ENCODE measurements around the gene RPS6KL1.

Gene RPS6KL1

GRCh38 chr14:74955229-74956026, 32.4 kb upstream of the RPS6KL1 start, which contains the start of gene PGF:
Gene PGF, minus strand, starts transcription at chr14:74955597. Its CDS starts 355 bp downstream, at chr14:74955242.
- TF ChIP-seq ZNF274 (IDR thresholded peaks at IDR 0.05; ENCODE audit: low read depth, low read length): no peak
- peak within 1 kb of the TSS; percentile 36; the same call in 1 of the 2 replicates for H3K4me3 ChIP-seq (ENCODE audit: low read length)

GRCh38 chr14:74954947-74955228, 31.8 kb upstream of the RPS6KL1 start:
- no peak for TF ChIP-seq ZNF274 (IDR thresholded peaks at IDR 0.05; ENCODE audit: low read depth, low read length)
- H3K4me3 ChIP-seq (ENCODE audit: low read length): peak overlapping the region; percentile 36; the same call in 1 of the 2 replicates

GRCh38 chr14:74954232-74954946, 31.3 kb upstream of the RPS6KL1 start:
- no peak overlapping the region for H3K4me3 ChIP-seq (ENCODE audit: low read length)
- no peak for TF ChIP-seq ZNF274 (IDR thresholded peaks at IDR 0.05; ENCODE audit: low read depth, low read length)

GRCh38 chr14:74953686-74954085, 30.6 kb upstream of the RPS6KL1 start:
- H3K4me3 ChIP-seq (ENCODE audit: low read length): no peak overlapping the region
- TF ChIP-seq ZNF274 (IDR thresholded peaks at IDR 0.05; ENCODE audit: low read depth, low read length): no peak

- H3K4me3 ChIP-seq (ENCODE audit: low read length): no peak overlapping the region
- TF ChIP-seq ZNF274 (IDR thresholded peaks at IDR 0.05; ENCODE audit: low read depth, low read length): no peak
Measured at GRCh38 chr14:74952697-74953484, 29.8 kb upstream of the RPS6KL1 start.

DNA sequence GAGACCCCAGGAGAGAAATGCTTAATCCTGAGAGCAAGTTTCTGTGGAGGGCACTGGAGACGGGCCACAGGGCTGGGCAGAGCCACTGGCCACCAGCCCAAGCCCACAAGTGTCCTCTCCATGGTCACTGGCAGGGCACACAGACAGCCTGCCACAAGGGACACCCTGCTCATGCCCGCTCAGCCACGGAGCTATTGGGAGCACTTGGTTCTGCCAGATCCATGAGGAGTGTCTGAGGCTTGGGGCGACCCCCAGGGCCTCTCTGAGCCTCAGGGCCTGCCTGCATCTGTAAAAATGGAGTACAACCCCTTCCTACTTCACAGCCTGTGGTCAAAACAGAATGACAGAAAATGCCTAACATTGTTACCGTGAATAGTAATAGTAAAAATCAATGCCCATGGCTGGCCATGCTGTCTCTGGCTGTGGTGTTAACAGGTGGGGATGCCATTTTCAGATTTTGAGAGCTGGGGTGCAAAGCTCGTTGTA, 29.2 kb upstream of the RPS6KL1 start:
- TF ChIP-seq ZNF274 (IDR thresholded peaks at IDR 0.05; ENCODE audit: low read depth, low read length): no peak
- H3K4me3 ChIP-seq (ENCODE audit: low read length): no peak overlapping the region

DNA sequence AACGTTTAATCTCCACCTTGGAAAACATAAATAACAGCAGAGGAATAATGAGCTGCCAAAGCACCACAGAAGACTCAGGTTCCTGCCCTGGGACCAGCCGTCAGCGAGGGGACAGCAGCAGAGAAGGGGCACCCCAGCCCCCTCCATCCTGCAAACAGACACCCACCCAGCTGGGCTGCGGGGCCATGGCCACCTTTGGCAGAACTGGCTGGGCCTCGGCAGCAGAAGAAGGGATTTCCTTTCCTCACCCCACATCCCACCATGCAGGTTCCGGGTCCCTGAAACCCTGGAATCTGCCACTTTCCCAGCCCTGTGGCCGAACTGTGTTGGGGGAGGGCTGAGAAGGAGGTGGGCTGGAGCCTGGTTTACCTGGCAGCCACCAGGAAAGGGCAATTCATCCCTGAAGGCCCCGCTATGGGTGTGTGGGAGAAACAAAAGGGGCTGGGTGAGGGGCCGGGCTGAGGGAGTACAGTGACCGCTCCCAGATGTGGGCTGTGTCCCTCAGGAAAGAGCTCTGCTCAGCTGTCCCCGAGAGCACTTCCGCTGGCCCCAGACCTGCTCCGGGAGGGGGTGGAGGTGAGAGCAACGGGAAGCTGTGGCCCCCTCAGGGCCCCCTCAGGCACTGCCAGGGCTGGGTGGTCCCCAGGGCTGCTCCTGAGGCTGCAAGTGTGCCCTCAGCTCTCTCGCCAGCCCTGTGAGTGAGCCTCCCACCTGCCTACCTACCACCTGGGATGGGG, 28.6 kb upstream of the RPS6KL1 start:
- no peak overlapping the region for H3K4me3 ChIP-seq (ENCODE audit: low read length)
- no peak for TF ChIP-seq ZNF274 (IDR thresholded peaks at IDR 0.05; ENCODE audit: low read depth, low read length)

DNA sequence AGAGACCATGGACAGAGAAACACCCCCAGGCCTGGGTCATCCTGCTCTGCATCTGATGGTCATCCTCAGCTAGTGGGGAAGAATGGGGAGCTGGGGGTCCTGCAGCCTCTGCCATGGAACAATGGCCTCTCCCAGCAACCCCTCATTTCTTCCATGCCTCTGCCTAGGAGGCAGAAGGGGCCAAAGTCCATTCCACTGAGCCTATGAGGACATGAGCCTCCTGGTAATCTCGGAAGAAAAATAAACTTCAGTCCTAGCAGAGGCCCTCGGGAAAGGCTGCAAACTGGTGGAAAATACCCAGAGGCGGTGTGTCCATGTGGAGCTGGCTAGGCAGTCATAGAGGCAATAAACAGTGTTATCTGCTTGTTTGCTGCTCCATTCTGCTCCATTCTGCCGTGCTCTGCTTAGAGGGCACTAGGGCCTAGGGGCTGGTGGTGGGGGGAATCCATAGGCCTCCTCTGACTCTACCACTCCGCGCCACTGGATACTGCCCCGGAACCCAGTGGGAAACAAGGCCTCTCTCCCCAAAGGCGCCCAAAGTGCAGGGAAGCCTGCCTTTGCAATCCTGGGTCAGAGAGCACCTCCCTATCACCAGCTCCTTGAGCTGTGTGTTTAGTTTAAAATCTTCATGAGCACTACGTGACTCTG, 27.9 kb upstream of the RPS6KL1 start:
- no peak overlapping the region for H3K4me3 ChIP-seq (ENCODE audit: low read length)
- no peak for TF ChIP-seq ZNF274 (IDR thresholded peaks at IDR 0.05; ENCODE audit: low read depth, low read length)

- TF ChIP-seq ZNF274 (IDR thresholded peaks at IDR 0.05; ENCODE audit: low read depth, low read length): no peak
- H3K4me3 ChIP-seq (ENCODE audit: low read length): no peak overlapping the region
Measured at GRCh38 chr14:74949859-74950573, 27.0 kb upstream of the RPS6KL1 start.

DNA sequence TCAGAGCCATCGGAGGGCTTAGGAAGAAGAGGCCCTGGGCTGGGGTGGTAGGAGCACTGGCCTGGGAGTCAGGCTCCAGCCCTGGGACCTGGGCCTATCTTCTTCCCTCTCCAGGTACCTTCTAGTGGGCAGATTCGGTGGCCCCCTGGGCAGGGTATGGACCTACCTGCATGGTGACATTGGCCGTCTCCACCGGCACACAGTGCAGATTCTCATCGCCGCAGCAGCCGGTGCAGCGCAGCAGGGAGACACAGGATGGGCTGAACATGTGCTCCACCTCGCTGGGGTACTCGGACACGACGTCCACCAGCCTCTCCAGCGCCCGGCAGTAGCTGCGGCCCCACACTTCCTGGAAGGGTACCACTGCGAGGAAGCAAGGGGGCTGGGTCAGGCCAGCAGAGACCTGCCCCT, 26.1 kb upstream of the RPS6KL1 start:
- no peak overlapping the region for H3K4me3 ChIP-seq (ENCODE audit: low read length)
- no peak for TF ChIP-seq ZNF274 (IDR thresholded peaks at IDR 0.05; ENCODE audit: low read depth, low read length)

- no peak overlapping the region for H3K4me3 ChIP-seq (ENCODE audit: low read length)
- TF ChIP-seq ZNF274 (IDR thresholded peaks at IDR 0.05; ENCODE audit: low read depth, low read length): no peak
Measured at GRCh38 chr14:74948228-74949175, 25.4 kb upstream of the RPS6KL1 start.

All from GM08714 (cell line).